WI38 (cell line): Measurements from ENCODE around the gene GGPS1.
"Not testable (repeated sequence)": the region's sequence is repeated elsewhere in the genome, so short reads cannot be mapped to it uniquely, and the experiment has no call there.

Experiments
- H3K4me3 ChIP-seq: 2 replicates; pipeline ENCODE4 v1.5.1; 2011; ENCODE audit warnings: low read depth, mild to moderate bottlenecking, control low read depth, low read length
- TF ChIP-seq, protein P1 (sequence below): IDR thresholded peaks from 2 replicates; pipeline ENCODE4 v1.5.1; 2012; ENCODE audit warnings: low read depth, mild to moderate bottlenecking, control low read depth, low read length

The GGPS1 gene

DNA sequence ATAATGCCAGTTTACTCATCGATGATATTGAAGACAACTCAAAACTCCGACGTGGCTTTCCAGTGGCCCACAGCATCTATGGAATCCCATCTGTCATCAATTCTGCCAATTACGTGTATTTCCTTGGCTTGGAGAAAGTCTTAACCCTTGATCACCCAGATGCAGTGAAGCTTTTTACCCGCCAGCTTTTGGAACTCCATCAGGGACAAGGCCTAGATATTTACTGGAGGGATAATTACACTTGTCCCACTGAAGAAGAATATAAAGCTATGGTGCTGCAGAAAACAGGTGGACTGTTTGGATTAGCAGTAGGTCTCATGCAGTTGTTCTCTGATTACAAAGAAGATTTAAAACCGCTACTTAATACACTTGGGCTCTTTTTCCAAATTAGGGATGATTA, 13.7 kb downstream of the GGPS1 start:
- no peak overlapping the region for H3K4me3 ChIP-seq
- TF ChIP-seq, protein P1, sequence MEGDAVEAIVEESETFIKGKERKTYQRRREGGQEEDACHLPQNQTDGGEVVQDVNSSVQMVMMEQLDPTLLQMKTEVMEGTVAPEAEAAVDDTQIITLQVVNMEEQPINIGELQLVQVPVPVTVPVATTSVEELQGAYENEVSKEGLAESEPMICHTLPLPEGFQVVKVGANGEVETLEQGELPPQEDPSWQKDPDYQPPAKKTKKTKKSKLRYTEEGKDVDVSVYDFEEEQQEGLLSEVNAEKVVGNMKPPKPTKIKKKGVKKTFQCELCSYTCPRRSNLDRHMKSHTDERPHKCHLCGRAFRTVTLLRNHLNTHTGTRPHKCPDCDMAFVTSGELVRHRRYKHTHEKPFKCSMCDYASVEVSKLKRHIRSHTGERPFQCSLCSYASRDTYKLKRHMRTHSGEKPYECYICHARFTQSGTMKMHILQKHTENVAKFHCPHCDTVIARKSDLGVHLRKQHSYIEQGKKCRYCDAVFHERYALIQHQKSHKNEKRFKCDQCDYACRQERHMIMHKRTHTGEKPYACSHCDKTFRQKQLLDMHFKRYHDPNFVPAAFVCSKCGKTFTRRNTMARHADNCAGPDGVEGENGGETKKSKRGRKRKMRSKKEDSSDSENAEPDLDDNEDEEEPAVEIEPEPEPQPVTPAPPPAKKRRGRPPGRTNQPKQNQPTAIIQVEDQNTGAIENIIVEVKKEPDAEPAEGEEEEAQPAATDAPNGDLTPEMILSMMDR: no peak

GRCh38 chr1:235342471-235342870, 14.1 kb downstream of the GGPS1 start:
- H3K4me3 ChIP-seq: no peak overlapping the region

GRCh38 chr1:235343726-235344125, 15.4 kb downstream of the GGPS1 start:
- H3K4me3 ChIP-seq: no peak overlapping the region
- TF ChIP-seq, protein P1: no peak

More at GRCh38 chr1:235342471-235342870, 14.1 kb downstream of the GGPS1 start:
- TF ChIP-seq, protein P1: no peak

GRCh38 chr1:235351441-235351840, 23.1 kb downstream of the GGPS1 start:
- TF ChIP-seq, protein P1: no peak
- H3K4me3 ChIP-seq: no peak overlapping the region

DNA sequence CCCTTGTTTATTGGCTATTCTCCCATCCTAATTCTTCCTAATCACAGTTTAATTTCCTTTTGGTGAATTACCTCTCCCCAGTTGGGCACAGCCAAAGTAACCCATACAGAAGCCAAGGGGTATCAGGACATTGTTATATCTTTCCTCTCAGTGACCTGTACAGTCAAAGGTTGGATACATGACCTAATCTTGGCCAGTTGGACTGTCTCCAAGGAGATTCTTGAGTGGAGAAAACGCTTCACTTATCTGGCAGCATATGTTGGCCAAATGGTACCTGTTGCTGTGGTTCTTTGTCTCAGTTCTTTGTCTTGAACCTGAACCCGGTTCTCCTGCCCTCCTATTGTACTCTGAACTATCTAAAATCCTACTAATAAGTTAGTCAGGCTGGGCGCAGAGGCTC, 23.5 kb downstream of the GGPS1 start:
- TF ChIP-seq, protein P1: no peak

GRCh38 chr1:235357485-235358373, 29.4 kb downstream of the GGPS1 start:
- no peak overlapping the region for H3K4me3 ChIP-seq
- TF ChIP-seq, protein P1: no peak

More for the DNA sequence above, 23.5 kb downstream of the GGPS1 start:
- no peak overlapping the region for H3K4me3 ChIP-seq

DNA sequence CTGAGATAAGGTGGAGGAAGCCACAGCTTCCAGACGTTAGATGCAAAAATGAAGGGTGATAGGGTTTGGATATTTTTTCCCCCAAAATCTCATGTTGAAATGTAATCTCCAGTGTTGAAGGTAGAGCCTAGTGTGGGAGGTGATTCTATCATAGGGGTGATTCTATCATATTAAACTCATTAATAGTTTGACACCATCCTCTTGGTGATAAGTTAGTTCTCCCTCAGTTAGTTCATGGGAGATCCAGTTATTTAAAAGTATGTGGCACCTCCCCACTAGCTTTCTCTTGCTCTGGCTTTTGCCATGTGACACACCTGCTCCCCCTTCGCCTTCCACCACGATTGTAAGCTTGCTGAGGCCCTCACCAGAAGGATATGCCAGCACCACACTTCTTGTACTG, 30.5 kb downstream of the GGPS1 start:
- TF ChIP-seq, protein P1: no peak
- H3K4me3 ChIP-seq: no peak overlapping the region

- not testable (repeated sequence) for H3K4me3 ChIP-seq
These were observed 35.8 kb downstream of the GGPS1 start for GRCh38 chr1:235364189-235364588.
